Measurements from ENCODE around the gene TSPAN15. TPM values are rescaled to one million over a fixed set of nuclear protein-coding genes. Genes with fewer than 3 reads are reported as not detected.
A peak's percentile ranks its signal among the peaks of the same experiment; 100 is the strongest.

The TSPAN15 gene
- total and polyA plus RNA-seq, 8 donors = 34.4 to 67.9 (median 41.5) TPM

- peaks cover 13 to 63% of the 10 kb centered on the region in 2 donors for H3K4me1 ChIP-seq
These were observed 10.2 kb downstream of the TSPAN15 start for GRCh38 chr10:69461243-69462025.

DNA sequence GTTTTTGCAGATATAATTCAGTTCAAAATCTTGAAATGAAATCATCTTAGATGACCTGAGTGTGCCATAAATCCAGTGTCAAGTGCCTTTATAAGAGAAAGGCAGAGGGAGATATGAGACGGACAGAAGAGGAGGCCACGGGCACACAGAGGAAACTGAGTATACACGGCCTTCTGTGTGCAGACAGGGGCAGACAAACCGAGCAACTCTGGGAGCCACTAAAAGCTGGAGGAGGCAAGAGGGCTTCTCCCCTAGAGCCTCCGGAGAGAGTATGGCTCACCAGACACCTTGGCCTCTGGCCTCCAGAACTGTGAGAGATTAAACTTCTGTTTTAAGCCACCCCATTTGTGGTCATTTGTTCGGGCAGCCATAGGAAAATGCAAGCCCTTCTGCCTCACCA is 12.6 kb downstream of the TSPAN15 start:
- no peaks in the 10 kb centered on the region for H3K36me3 ChIP-seq
- intact Hi-C loops (cut with DNase I) = no loop called here
- TF ChIP-seq CTCF (IDR thresholded peaks at IDR 0.05) = no peak

More at GRCh38 chr10:69461243-69462025, 10.2 kb downstream of the TSPAN15 start:
- Histone ChIP-seq H3K9me3 (no peaks in the 10 kb centered on the region), H3K36me3 (no peaks in the 10 kb centered on the region), H3K27ac (peak overlapping the region in 1 of 2 donors; percentile 65), H3K4me3 (no peak overlapping the region), H3K27me3 (no peaks in the 10 kb centered on the region)
- intact Hi-C loops (cut with DNase I) = no loop called here
- ATAC-seq (no peak), DNase-seq (no peak)
- TF ChIP-seq CTCF (IDR thresholded peaks at IDR 0.05) = no peak

GRCh38 chr10:69464401-69464800 is 13.1 kb downstream of the TSPAN15 start:
- peak overlapping the region; percentile 28 to 42 for H3K27ac ChIP-seq
- peaks cover 21 to 77% of the 10 kb centered on the region in 2 donors for H3K4me1 ChIP-seq

More for the DNA sequence above, 12.6 kb downstream of the TSPAN15 start:
- Histone ChIP-seq H3K4me3 (no peak overlapping the region), H3K4me1 (peaks cover 16 to 77% of the 10 kb centered on the region in 2 donors), H3K27ac (peak overlapping the region in 1 of 2 donors; percentile 42), H3K9me3 (no peaks in the 10 kb centered on the region), H3K27me3 (no peaks in the 10 kb centered on the region)
- DNase-seq (no peak), ATAC-seq (no peak)

DNA sequence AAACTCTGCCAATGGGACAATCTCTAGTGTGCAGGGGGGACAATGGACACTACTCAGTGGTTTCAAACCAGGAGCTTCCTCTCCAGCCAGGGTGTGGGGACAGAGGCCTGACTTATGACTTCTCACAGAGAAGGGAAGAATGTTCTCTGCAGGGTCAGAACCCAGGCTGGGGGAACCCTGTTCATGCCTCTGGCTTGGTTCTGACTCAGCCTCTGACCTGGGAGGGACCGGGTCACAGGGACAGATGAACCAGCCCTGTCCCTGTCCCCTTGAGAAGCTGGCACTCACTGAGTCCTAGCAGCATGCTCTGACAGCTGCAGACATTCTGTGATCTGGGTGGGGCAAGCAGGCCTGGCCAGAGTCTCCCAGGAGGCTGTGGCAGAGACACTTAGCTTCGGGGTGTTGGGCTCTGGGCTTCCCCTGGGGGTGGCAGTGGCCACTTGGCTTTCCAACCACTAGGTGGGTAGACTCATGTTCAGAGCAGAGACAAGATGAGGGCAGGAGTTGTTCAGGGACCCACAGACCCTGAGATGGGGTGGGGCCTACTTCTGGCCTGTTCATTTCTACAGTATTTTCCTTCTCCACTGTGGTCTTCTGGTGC is 13.6 kb downstream of the TSPAN15 start:
- peak overlapping the region; percentile 28 to 42 for H3K27ac ChIP-seq

More at GRCh38 chr10:69464401-69464800, 13.1 kb downstream of the TSPAN15 start:
- Histone ChIP-seq H3K4me3 (no peak overlapping the region), H3K27me3 (no peaks in the 10 kb centered on the region), H3K9me3 (no peaks in the 10 kb centered on the region), H3K36me3 (no peaks in the 10 kb centered on the region)
- TF ChIP-seq CTCF (IDR thresholded peaks at IDR 0.05) = no peak
- ATAC-seq (no peak), DNase-seq (no peak)
- intact Hi-C loops (cut with DNase I) = no loop called here

More for the DNA sequence above, 13.6 kb downstream of the TSPAN15 start:
- no peak overlapping the region for H3K4me3 ChIP-seq
- H3K36me3 ChIP-seq = no peaks in the 10 kb centered on the region
- no peaks in the 10 kb centered on the region for H3K9me3 ChIP-seq
- peaks cover 21 to 80% of the 10 kb centered on the region in 2 donors for H3K4me1 ChIP-seq
- TF ChIP-seq CTCF (IDR thresholded peaks at IDR 0.05) = no peak
- H3K27me3 ChIP-seq = no peaks in the 10 kb centered on the region
- DNase-seq (no peak), ATAC-seq (peak; percentile 46)
- intact Hi-C loops (cut with DNase I) = no loop called here

Measured in left lung (tissue), 10 donors.